ENCODE measurements around the gene RNF214. TPM values are rescaled to one million over a fixed set of nuclear protein-coding genes. Genes with fewer than 3 reads are reported as not detected.
"Not testable (repeated sequence)": the region's sequence is repeated elsewhere in the genome, so short reads cannot be mapped to it uniquely, and the experiment has no call there.

RNF214 gene
- total RNA-seq, 4 donors from 2014 or later = 12.4 to 21.5 (median 18.4) TPM

DNA sequence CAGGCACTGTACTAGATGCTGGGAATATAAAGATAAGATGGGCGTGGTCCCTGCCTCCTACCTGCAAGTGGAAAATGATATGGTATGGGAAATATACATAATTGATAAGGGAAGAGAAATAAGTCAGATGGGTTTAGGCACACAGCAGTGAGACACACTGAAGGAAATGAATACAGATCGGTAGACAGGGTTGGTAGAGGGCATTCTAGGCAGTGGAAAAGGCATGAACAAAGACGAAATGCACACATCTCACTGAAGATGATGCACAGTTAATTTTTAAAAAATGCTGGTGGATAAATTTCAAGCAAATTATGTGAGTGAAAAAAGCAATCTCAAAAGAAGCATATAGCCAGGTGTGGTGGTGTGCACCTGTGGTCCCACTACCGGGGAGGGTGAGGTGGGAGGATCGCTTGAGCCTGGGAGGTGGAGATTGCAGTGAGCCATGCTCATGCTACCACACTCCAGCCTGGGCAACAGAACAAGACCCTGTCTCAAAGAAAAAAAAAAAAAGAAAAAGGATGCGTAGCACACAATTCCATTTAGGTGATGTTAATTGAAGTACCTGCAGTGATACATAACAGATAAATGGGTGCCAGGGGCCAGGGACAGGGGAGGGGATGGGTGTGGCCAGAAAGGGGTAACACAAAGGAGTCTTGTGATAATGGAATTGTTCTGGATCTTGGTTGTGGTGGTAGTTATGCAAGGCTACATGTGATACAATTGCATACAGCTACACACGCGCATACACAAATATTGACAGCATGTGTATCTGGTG lies 22.9 kb upstream of the RNF214 start:
- intact Hi-C loops (cut with DNase I); H3K4me3 ChIP-seq; DNase-seq (ENCODE audit: extremely low spot score); H3K27me3 ChIP-seq; H3K9me3 ChIP-seq: not testable (repeated sequence)
- Histone ChIP-seq H3K27ac (replicated peaks in 1 of 4) (peak overlapping the region in 3 of 4 donors; percentile 56 to 74 (median 65)), H3K36me3 (peaks cover 7 to 52% (median 33%) of the 10 kb centered on the region in 4 donors), H3K4me1 (peaks cover 9 to 27% (median 25%) of the 10 kb centered on the region in 4 donors)
- peak; percentile 20 to 97 for TF ChIP-seq POLR2AphosphoS5 (IDR thresholded peaks at IDR 0.05)
- 86% methylated on average over 7 of the region's 8 CpGs for WGBS

GRCh38 chr11:117210620-117211019 lies 21.9 kb upstream of the RNF214 start:
- Histone ChIP-seq H3K4me3 (no peak overlapping the region), H3K4me1 (peaks cover 0 to 19% (median 14%) of the 10 kb centered on the region in 4 donors), H3K36me3 (peaks cover 6 to 50% (median 30%) of the 10 kb centered on the region in 4 donors), H3K27ac (replicated peaks in 1 of 4) (peak overlapping the region; percentile 48 to 74 (median 60)), H3K9me3 (no peaks in the 10 kb centered on the region), H3K27me3 (no peaks in the 10 kb centered on the region)
- TF ChIP-seq POLR2A (IDR thresholded peaks at IDR 0.05; ENCODE audit: low read depth) (no peak), POLR2AphosphoS5 (IDR thresholded peaks at IDR 0.05) (peak in 1 of 2 donors; percentile 36)
- no peak for DNase-seq (ENCODE audit: extremely low spot score)
- intact Hi-C loops (cut with DNase I) = no loop called here
- WGBS = 96% methylated on average over 3 of the region's 3 CpGs

DNA sequence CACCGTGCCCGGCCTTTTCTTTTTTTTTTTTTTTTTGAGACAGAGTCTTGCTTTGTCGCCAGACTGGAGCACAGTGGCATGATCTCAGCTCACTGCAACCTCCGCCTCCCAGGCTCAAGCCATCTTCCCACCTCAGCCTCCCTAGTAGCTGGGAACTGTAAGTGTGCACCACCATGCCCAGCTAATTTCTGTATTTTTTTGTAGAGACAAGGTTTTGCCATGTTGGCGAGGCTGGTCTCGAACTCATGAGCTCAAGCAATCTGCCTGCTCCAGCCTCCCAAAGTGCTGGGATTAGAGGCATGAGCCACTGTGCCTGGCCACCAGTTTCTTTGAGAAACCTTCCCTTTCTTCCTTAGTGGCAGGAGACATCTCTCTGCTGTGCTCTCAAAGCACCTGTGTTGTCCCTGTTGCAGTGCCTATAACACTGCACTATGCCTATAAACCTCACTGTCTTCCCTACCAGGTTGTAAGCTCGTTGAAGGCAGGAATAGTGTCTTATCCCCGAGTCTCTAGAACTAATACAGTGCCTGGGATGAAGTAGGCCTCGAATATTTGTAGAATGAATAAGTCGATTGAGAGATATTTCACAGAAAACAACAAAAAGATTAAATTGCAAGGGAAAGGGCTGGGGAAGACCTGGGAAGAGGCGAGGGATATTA lies 19.6 kb upstream of the RNF214 start:
- peak in 1 of 2 donors; percentile 63 for TF ChIP-seq POLR2AphosphoS5 (IDR thresholded peaks at IDR 0.05)
- no peak for TF ChIP-seq EP300 (IDR thresholded peaks at IDR 0.05)
- peak overlapping the region; percentile 8 to 36 (median 34) for H3K27ac ChIP-seq (replicated peaks in 1 of 4)
- H3K4me3 ChIP-seq = no peak overlapping the region
- no peaks in the 10 kb centered on the region for H3K27me3 ChIP-seq
- DNase-seq (ENCODE audit: extremely low spot score) = no peak
- H3K9me3 ChIP-seq = no peaks in the 10 kb centered on the region
- intact Hi-C loops (cut with DNase I) = no loop called here
- peaks cover 6 to 72% (median 39%) of the 10 kb centered on the region in 4 donors for H3K36me3 ChIP-seq
- H3K4me1 ChIP-seq = peaks cover 9 to 41% (median 34%) of the 10 kb centered on the region in 4 donors
- 95% methylated on average over 11 of the region's 11 CpGs for WGBS

DNA sequence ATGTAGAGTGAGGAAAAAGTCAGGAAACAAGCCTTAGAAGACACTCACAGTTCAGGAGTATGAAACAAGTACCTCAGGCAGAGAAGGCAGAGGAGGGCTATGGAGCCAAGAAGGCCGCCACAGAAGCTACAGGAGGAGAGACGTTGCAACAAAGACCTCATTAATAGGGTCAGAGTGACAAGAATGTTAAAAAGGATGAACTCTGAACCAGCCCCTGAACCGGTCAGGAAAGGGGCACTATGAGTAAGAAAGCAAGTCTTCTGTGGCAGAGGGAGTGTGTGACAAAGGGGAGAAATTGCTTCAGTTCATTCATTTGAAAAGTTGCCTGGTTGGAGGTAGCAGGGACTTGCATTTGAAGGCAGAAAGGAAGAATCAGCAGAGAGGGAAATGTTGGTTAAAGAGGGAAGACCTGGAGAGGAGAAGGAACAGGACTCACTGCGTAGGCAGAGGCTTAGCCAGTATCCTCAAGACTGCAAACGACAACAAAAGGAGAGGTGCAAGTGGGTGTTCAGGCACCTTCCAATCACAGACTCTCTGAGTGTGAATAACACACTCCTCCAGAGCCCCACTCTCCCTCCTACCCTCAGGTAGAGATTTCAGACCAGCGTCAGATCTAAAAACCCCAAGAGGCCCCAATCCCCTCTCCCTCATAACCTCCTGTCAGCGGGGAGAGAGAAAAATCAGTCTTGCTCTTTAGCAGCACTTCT lies 17.9 kb upstream of the RNF214 start:
- Histone ChIP-seq H3K4me3 (no peak overlapping the region), H3K4me1 (peaks cover 22 to 58% (median 51%) of the 10 kb centered on the region in 4 donors), H3K27me3 (no peaks in the 10 kb centered on the region), H3K27ac (replicated peaks in 1 of 4) (peak overlapping the region; percentile 29 to 59 (median 43)), H3K9me3 (no peaks in the 10 kb centered on the region), H3K36me3 (peaks cover 6 to 90% (median 51%) of the 10 kb centered on the region in 4 donors)
- WGBS = 80% methylated on average over 7 of the region's 7 CpGs
- no peak for DNase-seq (ENCODE audit: extremely low spot score)
- TF ChIP-seq, protein P1, sequence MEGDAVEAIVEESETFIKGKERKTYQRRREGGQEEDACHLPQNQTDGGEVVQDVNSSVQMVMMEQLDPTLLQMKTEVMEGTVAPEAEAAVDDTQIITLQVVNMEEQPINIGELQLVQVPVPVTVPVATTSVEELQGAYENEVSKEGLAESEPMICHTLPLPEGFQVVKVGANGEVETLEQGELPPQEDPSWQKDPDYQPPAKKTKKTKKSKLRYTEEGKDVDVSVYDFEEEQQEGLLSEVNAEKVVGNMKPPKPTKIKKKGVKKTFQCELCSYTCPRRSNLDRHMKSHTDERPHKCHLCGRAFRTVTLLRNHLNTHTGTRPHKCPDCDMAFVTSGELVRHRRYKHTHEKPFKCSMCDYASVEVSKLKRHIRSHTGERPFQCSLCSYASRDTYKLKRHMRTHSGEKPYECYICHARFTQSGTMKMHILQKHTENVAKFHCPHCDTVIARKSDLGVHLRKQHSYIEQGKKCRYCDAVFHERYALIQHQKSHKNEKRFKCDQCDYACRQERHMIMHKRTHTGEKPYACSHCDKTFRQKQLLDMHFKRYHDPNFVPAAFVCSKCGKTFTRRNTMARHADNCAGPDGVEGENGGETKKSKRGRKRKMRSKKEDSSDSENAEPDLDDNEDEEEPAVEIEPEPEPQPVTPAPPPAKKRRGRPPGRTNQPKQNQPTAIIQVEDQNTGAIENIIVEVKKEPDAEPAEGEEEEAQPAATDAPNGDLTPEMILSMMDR (IDR thresholded peaks at IDR 0.05) = no peak
- no peak for TF ChIP-seq POLR2A (IDR thresholded peaks at IDR 0.05; ENCODE audit: low read depth)
- TF ChIP-seq POLR2AphosphoS5 (IDR thresholded peaks at IDR 0.05) = peak in 1 of 2 donors; percentile 58
- no peak for TF ChIP-seq EP300 (IDR thresholded peaks at IDR 0.05)
- intact Hi-C loops (cut with DNase I) = no loop called here

GRCh38 chr11:117217141-117218084 lies 15.1 kb upstream of the RNF214 start:
- Histone ChIP-seq H3K36me3 (peaks cover 6 to 85% (median 47%) of the 10 kb centered on the region in 4 donors), H3K4me1 (peaks cover 51 to 73% (median 68%) of the 10 kb centered on the region in 4 donors), H3K4me3 (peak overlapping the region; percentile 16 to 43 (median 33)), H3K27ac (replicated peaks in 1 of 4) (peak overlapping the region; percentile 84 to 95 (median 94)), H3K27me3 (no peaks in the 10 kb centered on the region), H3K9me3 (no peaks in the 10 kb centered on the region)
- WGBS = 47% methylated on average over 11 of the region's 11 CpGs
- intact Hi-C loops (cut with DNase I) = no loop called here
- DNase-seq (ENCODE audit: extremely low spot score) = no peak
- TF ChIP-seq POLR2A (IDR thresholded peaks at IDR 0.05; ENCODE audit: low read depth) = no peak
- peak; percentile 74 for TF ChIP-seq EP300 (IDR thresholded peaks at IDR 0.05)
- peak; percentile 32 to 81 for TF ChIP-seq POLR2AphosphoS5 (IDR thresholded peaks at IDR 0.05)
